Esophagus squamous epithelium (tissue), 5 donors: ENCODE results near the gene RAPGEF4. TPM values are rescaled to one million over a fixed set of nuclear protein-coding genes. Genes with fewer than 3 reads are reported as not detected.

Experiments used
- DNase-seq: peaks from one replicate; lab custom pipeline; 2025; lab: John Stamatoyannopoulos, UW
- H3K27ac ChIP-seq, 4 donors: fragments of 200-600 bp; sonication (generic); one replicate each; pipeline ENCODE4 v1.5.1; 2016 to 2019; ENCODE audit warnings: mild to moderate bottlenecking in 1 of 4
- H3K27me3 ChIP-seq, 4 donors: fragments of 200-600 bp; sonication (generic); 1 replicate in 3 of 4; 2 replicates in 1 of 4; pipeline versions ENCODE4 v1.5.1 to v1.6.0; 2017 to 2021; ENCODE audit warnings: antibody characterized with exemption in 1 of 4
- H3K36me3 ChIP-seq, 3 donors: fragments of 200-600 bp; sonication (generic); one replicate each; pipeline ENCODE4 v1.5.1; 2016 to 2019
- H3K4me1 ChIP-seq, 3 donors: fragments of 200-600 bp; sonication (generic); one replicate each; pipeline ENCODE4 v1.5.1; 2017 to 2019
- H3K4me3 ChIP-seq, 4 donors: fragments of 200-600 bp; sonication (generic); 1 replicate in 3 of 4; 2 replicates in 1 of 4; pipeline ENCODE4 v1.5.1; 2016 to 2019; ENCODE audit warnings: mild to moderate bottlenecking in 2 of 4, moderate library complexity in 1 of 4
- H3K9me3 ChIP-seq, 3 donors: fragments of 200-600 bp; sonication (generic); one replicate each; pipeline ENCODE4 v1.5.1; 2016 to 2019
- CTCF ChIP-seq, 6 experiments: fragments of 450-650 bp in 4 of 6; fragments of 200-600 bp in 2 of 6; sonication (generic) in 2 of 6; IDR thresholded peaks; one replicate each; pipeline ENCODE4 v1.5.1; 2016 to 2019; ENCODE audit warnings: antibody characterized with exemption in 6 of 6, mild to moderate bottlenecking in 4 of 6, moderate library complexity in 4 of 6
- POLR2A ChIP-seq, 4 donors: fragments of 450-650 bp; IDR thresholded peaks; one replicate each; pipeline ENCODE4 v1.6.1; 2017; ENCODE audit warnings: antibody characterized with exemption in 4 of 4, mild to moderate bottlenecking in 4 of 4, moderate library complexity in 3 of 4
- WGBS, 2 donors: methylation state at CpG; one replicate each; pipeline ENCODE4 v1.1.5; 2018; 5-methylcytosine and 5-hydroxymethylcytosine counted together
- intact Hi-C: fragments of 100-400 bp; cut with DNase I; formaldehyde crosslinking; loops from one replicate; pipeline ENCODE4 v1.15.0; 2022
- total RNA-seq, 4 donors: library from RNA; depleted of rRNA; stranded (reverse); fragments of >200 nt; gene quantifications; one replicate each; pipeline ENCODE4 v1.1.0, GENCODE V29; 2016
- donor health status: DM: yes; HTN: yes; CAD: no.

Gene RAPGEF4
- total RNA-seq, 4 donors from 2014 or later = 2.6 to 11.1 (median 2.9) TPM

GRCh38 chr2:172812158-172812744, 76.6 kb downstream of the RAPGEF4 start:
- intact Hi-C loops = no loop called here

DNA sequence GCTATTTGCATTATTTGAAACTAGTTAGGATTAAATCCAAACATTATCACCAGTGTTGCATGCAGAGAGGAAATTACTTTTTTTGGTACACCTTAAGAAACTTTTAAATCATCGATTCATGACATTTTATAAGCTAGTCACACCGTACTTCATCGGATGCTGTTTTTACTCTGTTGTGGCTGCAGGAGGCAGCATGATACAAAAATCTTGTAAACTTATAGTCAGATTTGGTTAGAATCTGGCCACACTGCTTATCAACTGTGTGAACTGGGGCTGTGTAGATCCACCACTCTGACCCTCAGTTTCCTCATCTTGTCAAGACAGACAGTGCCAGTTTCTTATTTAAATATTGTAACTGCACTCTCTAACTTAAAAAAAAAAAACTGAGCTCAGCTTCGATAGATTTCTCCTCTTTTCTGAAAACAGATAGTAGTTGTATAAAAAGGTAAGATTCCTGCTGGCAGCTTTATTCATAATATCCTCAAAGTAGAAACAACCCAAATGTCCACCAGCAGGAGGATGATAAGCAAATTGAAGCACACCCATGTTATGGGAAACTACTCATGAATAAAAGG, 77.8 kb downstream of the RAPGEF4 start:
- Histone ChIP-seq H3K36me3 (no peaks in the 10 kb centered on the region), H3K9me3 (no peaks in the 10 kb centered on the region), H3K4me1 (no peaks in the 10 kb centered on the region), H3K27me3 (no peaks in the 10 kb centered on the region), H3K27ac (no peak overlapping the region), H3K4me3 (no peak overlapping the region)
- DNase-seq = no peak
- intact Hi-C loops = no loop called here
- 31 to 52% methylated on average over 4 of the region's 4 CpGs for WGBS, 2 donors
- TF ChIP-seq CTCF (IDR thresholded peaks at IDR 0.05) (peak in 5 of 6 experiments; percentile 22 to 60 (median 36)), POLR2A (IDR thresholded peaks at IDR 0.05) (no peak)

More at GRCh38 chr2:172812158-172812744, 76.6 kb downstream of the RAPGEF4 start:
- H3K4me1 ChIP-seq = peaks cover 0 to 2% (median 0%) of the 10 kb centered on the region in 3 donors
- no peak overlapping the region for H3K27ac ChIP-seq
- H3K9me3 ChIP-seq = no peaks in the 10 kb centered on the region
- no peak overlapping the region for H3K4me3 ChIP-seq
- no peak for DNase-seq
- no peaks in the 10 kb centered on the region for H3K36me3 ChIP-seq
- WGBS, 2 donors = 77 to 79% methylated on average over 7 of the region's 7 CpGs
- H3K27me3 ChIP-seq = no peaks in the 10 kb centered on the region
- TF ChIP-seq POLR2A (IDR thresholded peaks at IDR 0.05) = no peak
- no peak for TF ChIP-seq CTCF (IDR thresholded peaks at IDR 0.05)

DNA sequence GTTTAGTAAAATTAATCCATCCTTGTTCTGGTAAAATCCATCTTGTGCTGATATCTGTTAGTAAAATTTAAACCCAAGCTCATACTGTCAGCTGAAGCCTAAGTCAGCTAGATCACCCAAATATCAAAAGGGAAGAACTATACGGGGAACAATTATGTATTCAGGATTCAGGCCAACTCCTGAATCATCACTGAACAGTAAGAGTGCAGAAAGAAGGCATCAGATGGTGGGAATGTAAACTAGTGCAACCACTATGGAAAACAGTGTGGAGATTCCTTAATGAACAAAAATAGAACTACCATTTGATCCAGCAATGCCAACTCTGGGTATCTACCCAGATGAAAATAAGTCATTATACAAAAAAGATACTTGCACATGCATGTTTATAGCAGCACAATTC, 81.8 kb downstream of the RAPGEF4 start:
- Histone ChIP-seq H3K27me3 (no peaks in the 10 kb centered on the region), H3K4me3 (no peak overlapping the region), H3K27ac (no peak overlapping the region), H3K36me3 (no peaks in the 10 kb centered on the region), H3K4me1 (peaks cover 0 to 4% (median 0%) of the 10 kb centered on the region in 3 donors), H3K9me3 (no peaks in the 10 kb centered on the region)
- intact Hi-C loops = no loop called here
- WGBS, 2 donors = 10 to 18% methylated on average over 1 of the region's 1 CpG
- TF ChIP-seq POLR2A (IDR thresholded peaks at IDR 0.05) (no peak), CTCF (IDR thresholded peaks at IDR 0.05) (no peak)
- DNase-seq = no peak

GRCh38 chr2:172819943-172820342, 84.3 kb downstream of the RAPGEF4 start:
- Histone ChIP-seq H3K36me3 (no peaks in the 10 kb centered on the region), H3K27me3 (no peaks in the 10 kb centered on the region), H3K9me3 (no peaks in the 10 kb centered on the region), H3K4me3 (no peak overlapping the region), H3K27ac (no peak overlapping the region), H3K4me1 (peaks cover 0 to 4% (median 0%) of the 10 kb centered on the region in 3 donors)
- TF ChIP-seq POLR2A (IDR thresholded peaks at IDR 0.05) = no peak
- TF ChIP-seq CTCF (IDR thresholded peaks at IDR 0.05) = no peak
- DNase-seq = no peak
- intact Hi-C loops = no loop called here
